Neural cell (in vitro differentiated cells): ENCODE data around the gene CASP10. TPM values are rescaled to one million over a fixed set of nuclear protein-coding genes. Genes with fewer than 3 reads are reported as not detected.

ENCODE experiments used
- H2AFZ ChIP-seq: fragments of 200-600, 300-800 bp; sonication (generic), shearing (Covaris generic); 2 replicates; pipeline ENCODE4 v1.6.0; 2014; ENCODE audit warnings: low read depth, mild to moderate bottlenecking, antibody characterized with exemption, low read length, moderate library complexity
- H3F3A ChIP-seq: fragments of 200-600 bp; shearing (Covaris generic); 2 replicates; pipeline ENCODE4 v1.6.1; 2016; ENCODE audit warnings: mild to moderate bottlenecking, moderate library complexity, mixed read lengths, antibody characterized with exemption, low read length; ENCODE audit not compliant: insufficient read depth, poor library complexity, severe bottlenecking
- H3K27ac ChIP-seq: fragments of 200-600, 300-800 bp; sonication (generic), shearing (Covaris generic); 2 replicates; pipeline ENCODE4 v1.5.1; 2014; ENCODE audit warnings: mild to moderate bottlenecking, low read length, moderate library complexity
- H3K27me3 ChIP-seq: fragments of 300-800, 200-600 bp; sonication (generic), shearing (Covaris generic); 2 replicates; pipeline ENCODE4 v1.6.0; 2014; ENCODE audit warnings: mild to moderate bottlenecking, low read depth, low read length, moderate library complexity; ENCODE audit not compliant: insufficient read depth
- H3K36me3 ChIP-seq: fragments of 300-800, 200-600 bp; sonication (generic), shearing (Covaris generic); 2 replicates; pipeline ENCODE4 v1.5.1; 2014; ENCODE audit warnings: mild to moderate bottlenecking, antibody characterized with exemption, low read length, moderate library complexity; ENCODE audit not compliant: insufficient read depth
- H3K4me2 ChIP-seq: fragments of 300-800, 200-600 bp; sonication (generic), shearing (Covaris generic); 2 replicates; pipeline ENCODE4 v1.6.0; 2014; ENCODE audit warnings: mild to moderate bottlenecking, low read length
- H3K4me3 ChIP-seq: fragments of 300-800, 200-600 bp; sonication (generic), shearing (Covaris generic); 2 replicates; pipeline ENCODE4 v1.5.1; 2014; ENCODE audit warnings: mild to moderate bottlenecking, low read length, moderate library complexity
- H3K79me2 ChIP-seq: fragments of 200-600 bp; shearing (Covaris generic); replicated peaks from 2 replicates; pipeline ENCODE4 v1.6.0; 2014; ENCODE audit warnings: mild to moderate bottlenecking, low read length, moderate library complexity; ENCODE audit not compliant: insufficient read depth
- H3K9ac ChIP-seq: fragments of 300-800, 200-600 bp; sonication (generic), shearing (Covaris generic); 2 replicates; pipeline ENCODE4 v1.6.1; 2016; ENCODE audit warnings: mild to moderate bottlenecking, low read length, mixed read lengths
- H3K9me2 ChIP-seq: fragments of 200-600 bp; shearing (Covaris generic); 2 replicates; pipeline ENCODE4 v1.6.1; 2016; ENCODE audit warnings: mild to moderate bottlenecking, low read length, mixed read lengths; ENCODE audit not compliant: insufficient read depth
- H3K9me3 ChIP-seq: fragments of 200-600, 300-800 bp; sonication (generic), shearing (Covaris generic); 2 replicates; pipeline ENCODE4 v1.6.1; 2016; ENCODE audit warnings: mild to moderate bottlenecking, mixed run types, low read length, moderate library complexity, mixed read lengths
- H4K20me1 ChIP-seq: fragments of 200-600 bp; shearing (Covaris generic); 2 replicates; pipeline ENCODE4 v1.6.1; 2016; ENCODE audit warnings: mild to moderate bottlenecking, mixed run types; ENCODE audit not compliant: insufficient read depth
- CTCF ChIP-seq: fragments of 450-650 bp; IDR thresholded peaks from 2 replicates; pipeline ENCODE4 v1.5.1; 2014; ENCODE audit warnings: antibody characterized with exemption, mild to moderate bottlenecking, moderate library complexity; ENCODE audit not compliant: poor library complexity, severe bottlenecking
- EP300 ChIP-seq: fragments of 450-650 bp; conservative IDR thresholded peaks from 2 replicates; pipeline ENCODE4 v1.6.1; 2014; ENCODE audit warnings: antibody characterized with exemption, mild to moderate bottlenecking, moderate library complexity; ENCODE audit not compliant: poor library complexity, severe bottlenecking
- EZH2 ChIP-seq: fragments of 200-600, 300-800 bp; shearing (Covaris generic), sonication (generic); IDR thresholded peaks from 2 replicates; pipeline ENCODE4 v1.6.1; 2014; ENCODE audit warnings: antibody characterized with exemption, low read length, borderline replicate concordance, mild to moderate bottlenecking; ENCODE audit not compliant: insufficient read depth, poor library complexity, severe bottlenecking
- MXI1 ChIP-seq: fragments of 450-650 bp; conservative IDR thresholded peaks from 2 replicates; pipeline ENCODE4 v1.6.1; 2014; ENCODE audit warnings: antibody characterized with exemption, mild to moderate bottlenecking; ENCODE audit not compliant: poor library complexity, severe bottlenecking
- POLR2AphosphoS5 ChIP-seq: IDR thresholded peaks from 2 replicates; pipeline ENCODE4 v1.6.1; 2012
- RAD21 ChIP-seq: fragments of 450-650 bp; conservative IDR thresholded peaks from 2 replicates; pipeline ENCODE4 v1.6.1; 2014; ENCODE audit warnings: antibody characterized with exemption, mild to moderate bottlenecking, moderate library complexity
- REST ChIP-seq: IDR thresholded peaks from 2 replicates; pipeline ENCODE4 v1.6.1; 2012; ENCODE audit warnings: borderline replicate concordance
- SMC3 ChIP-seq: fragments of 450-650 bp; conservative IDR thresholded peaks from 2 replicates; pipeline ENCODE4 v1.6.1; 2014; ENCODE audit warnings: antibody characterized with exemption, mild to moderate bottlenecking, moderate library complexity; ENCODE audit not compliant: poor library complexity
- TAF1 ChIP-seq: IDR thresholded peaks from 2 replicates; pipeline ENCODE4 v1.6.1; 2012; ENCODE audit warnings: low read depth
- polyA plus RNA-seq: library from polyadenylated mRNA; depleted of rRNA; stranded (reverse); fragments of >200 nt; gene quantifications from 2 replicates; pipeline ENCODE4 v1.2.3, GENCODE V29; 2014

The CASP10 gene
- polyA plus RNA-seq, 1 donor from 2014 or later = not detected

GRCh38 chr2:201136889-201137321 lies 46.0 kb upstream of the CASP10 start:
- H3K27ac ChIP-seq = no peak overlapping the region
- H2AFZ ChIP-seq = no peak overlapping the region
- no peak overlapping the region for H3K4me2 ChIP-seq
- no peaks in the 10 kb centered on the region for H4K20me1 ChIP-seq
- H3K27me3 ChIP-seq = no peaks in the 10 kb centered on the region
- H3K9me2 ChIP-seq = no peaks in the 10 kb centered on the region
- H3F3A ChIP-seq = no peaks in the 10 kb centered on the region
- H3K36me3 ChIP-seq = no peaks in the 10 kb centered on the region
- H3K9ac ChIP-seq = no peak overlapping the region
- no peaks in the 10 kb centered on the region for H3K9me3 ChIP-seq
- no peak for TF ChIP-seq REST
- no peak for TF ChIP-seq RAD21
- no peak for TF ChIP-seq EZH2
- no peak for TF ChIP-seq CTCF
- TF ChIP-seq POLR2AphosphoS5 = no peak
- no peak for TF ChIP-seq TAF1
- TF ChIP-seq EP300 = no peak
- no peak for TF ChIP-seq SMC3
- no peak for TF ChIP-seq MXI1
- no peaks in the 10 kb centered on the region for H3K79me2 ChIP-seq
- no peak overlapping the region for H3K4me3 ChIP-seq

- H3K9me2 ChIP-seq = no peaks in the 10 kb centered on the region
- H4K20me1 ChIP-seq = no peaks in the 10 kb centered on the region
- H3K27ac ChIP-seq = no peak overlapping the region
- H3K4me3 ChIP-seq = no peak overlapping the region
- H3K9me3 ChIP-seq = no peaks in the 10 kb centered on the region
- H2AFZ ChIP-seq = no peak overlapping the region
- H3K27me3 ChIP-seq = no peaks in the 10 kb centered on the region
- TF ChIP-seq EZH2 (no peak), CTCF (no peak), TAF1 (no peak), EP300 (no peak), RAD21 (no peak), SMC3 (no peak), MXI1 (no peak), REST (no peak)
- no peaks in the 10 kb centered on the region for H3F3A ChIP-seq
- no peak overlapping the region for H3K4me2 ChIP-seq
- H3K79me2 ChIP-seq = no peaks in the 10 kb centered on the region
- no peak overlapping the region for H3K9ac ChIP-seq
- no peaks in the 10 kb centered on the region for H3K36me3 ChIP-seq
Observed at GRCh38 chr2:201137505-201138400, 45.2 kb upstream of the CASP10 start.
